ENCODE results near the gene ALKBH7.
A peak's percentile ranks its signal among the peaks of the same experiment; 100 is the strongest.
"Not testable (repeated sequence)": the region's sequence is repeated elsewhere in the genome, so short reads cannot be mapped to it uniquely, and the experiment has no call there.

ALKBH7 gene

GRCh38 chr19:6400062-6400944 is 27.7 kb downstream of the ALKBH7 start:
- DNase-seq (ENCODE audit: low spot score), result not testable (repeated sequence)

- no peak for DNase-seq (ENCODE audit: low spot score)
These were observed 29.5 kb downstream of the ALKBH7 start for GRCh38 chr19:6402058-6402457.

GRCh38 chr19:6402837-6403608 is 30.4 kb downstream of the ALKBH7 start:
- DNase-seq (ENCODE audit: low spot score), result peak; percentile 51

GRCh38 chr19:6406401-6406800 is 33.8 kb downstream of the ALKBH7 start:
- no peak for DNase-seq (ENCODE audit: low spot score)

GRCh38 chr19:6409346-6409745 is 36.8 kb downstream of the ALKBH7 start:
- no peak for DNase-seq (ENCODE audit: low spot score)

GRCh38 chr19:6412061-6412446 is 39.5 kb downstream of the ALKBH7 start:
- no peak for DNase-seq (ENCODE audit: low spot score)

GRCh38 chr19:6412447-6413091 is 40.0 kb downstream of the ALKBH7 start:
- no peak for DNase-seq (ENCODE audit: low spot score)

- DNase-seq (ENCODE audit: low spot score), result no peak
These were observed 40.7 kb downstream of the ALKBH7 start for GRCh38 chr19:6413291-6413690.

- no peak for DNase-seq (ENCODE audit: low spot score)
These were observed 41.4 kb downstream of the ALKBH7 start for GRCh38 chr19:6413721-6414643.

- no peak for DNase-seq (ENCODE audit: low spot score)
These were observed 42.4 kb downstream of the ALKBH7 start for GRCh38 chr19:6414793-6415590.

GRCh38 chr19:6415591-6416190 is 43.1 kb downstream of the ALKBH7 start:
- DNase-seq (ENCODE audit: low spot score), result no peak

GRCh38 chr19:6416658-6417405 is 44.2 kb downstream of the ALKBH7 start:
- DNase-seq (ENCODE audit: low spot score), result no peak

- DNase-seq (ENCODE audit: low spot score), result peak; percentile 33
These were observed 45.3 kb downstream of the ALKBH7 start for GRCh38 chr19:6417713-6418561.

GRCh38 chr19:6418562-6418932 is 46.0 kb downstream of the ALKBH7 start:
- DNase-seq (ENCODE audit: low spot score), result no peak

GRCh38 chr19:6421075-6422014 is 48.8 kb downstream of the ALKBH7 start:
- DNase-seq (ENCODE audit: low spot score), result no peak

GRCh38 chr19:6423499-6424194 is 51.1 kb downstream of the ALKBH7 start:
- peak; percentile 72 for DNase-seq (ENCODE audit: low spot score)

All from AG08395 (cell line).